HepG2 (cell line): ENCODE data around the gene DNASE1. TPM values are rescaled to one million over a fixed set of nuclear protein-coding genes. Genes with fewer than 3 reads are reported as not detected.

Experiments
- BRCA1 ChIP-seq: sonication (generic); formaldehyde crosslinking; IDR thresholded peaks from 2 replicates; pipeline ENCODE4 v1.4.0; 2020; ENCODE audit warnings: missing genetic modification reagents
- FOXO4 ChIP-seq: sonication (generic); formaldehyde crosslinking; conservative IDR thresholded peaks from 2 replicates; pipeline ENCODE4 v1.8.1; 2023; ENCODE audit warnings: missing genetic modification reagents
- KDM2A ChIP-seq: sonication (generic); formaldehyde crosslinking; IDR thresholded peaks from 2 replicates; pipeline ENCODE4 v1.4.0; 2020; ENCODE audit warnings: low read depth, missing genetic modification reagents, borderline replicate concordance
- NFYB ChIP-seq: sonication (generic); formaldehyde crosslinking; IDR thresholded peaks from 2 replicates; pipeline ENCODE4 v1.4.0; 2020; ENCODE audit warnings: missing genetic modification reagents
- REL ChIP-seq: sonication (generic); formaldehyde crosslinking; conservative IDR thresholded peaks from 2 replicates; pipeline ENCODE4 v1.8.0; 2022; ENCODE audit warnings: mild to moderate bottlenecking, missing genetic modification reagents, moderate library complexity
- RXRB ChIP-seq: IDR thresholded peaks from 2 replicates; pipeline ENCODE4 v1.6.1; 2016; ENCODE audit warnings: borderline replicate concordance, missing genetic modification reagents, missing compliant biosample characterization
- SMAD1 ChIP-seq: sonication (generic); formaldehyde crosslinking; IDR thresholded peaks from 2 replicates; pipeline ENCODE4 v1.4.0; 2020; ENCODE audit warnings: missing genetic modification reagents, low read depth, mild to moderate bottlenecking, borderline replicate concordance
- ZMAT3 ChIP-seq: sonication (generic); formaldehyde crosslinking; conservative IDR thresholded peaks from 2 replicates; pipeline ENCODE4 v1.7.0; 2021; ENCODE audit warnings: missing genetic modification reagents
- ZNF263 ChIP-seq: sonication (generic); formaldehyde crosslinking; IDR thresholded peaks from 2 replicates; pipeline ENCODE4 v1.4.0; 2020; ENCODE audit warnings: missing genetic modification reagents
- ZNF496 ChIP-seq: sonication (generic); formaldehyde crosslinking; IDR thresholded peaks from 2 replicates; pipeline ENCODE4 v1.8.1; 2023; ENCODE audit warnings: mild to moderate bottlenecking, moderate library complexity, missing genetic modification reagents; ENCODE audit not compliant: insufficient replicate concordance
- ZNF512 ChIP-seq: sonication (generic); formaldehyde crosslinking; IDR thresholded peaks from 2 replicates; pipeline ENCODE4 v1.4.0; 2020; ENCODE audit warnings: mild to moderate bottlenecking, missing genetic modification reagents
- ZNF597 ChIP-seq: sonication (generic); formaldehyde crosslinking; IDR thresholded peaks from 2 replicates; pipeline ENCODE4 v1.5.0; 2020; ENCODE audit warnings: missing genetic modification reagents
- ZNF75D ChIP-seq: sonication (generic); formaldehyde crosslinking; IDR thresholded peaks from 2 replicates; pipeline ENCODE4 v1.8.1; 2023; ENCODE audit warnings: missing genetic modification reagents, mild to moderate bottlenecking, borderline replicate concordance
- polyA plus RNA-seq, 8 experiments: library from polyadenylated mRNA; depleted of rRNA in 3 of 8; stranded (reverse) in 7 of 8; unstranded in 1 of 8; fragments of >200 nt; fragmentation: Illumina TruSeq in 4 of 8; extraction: Trizol in 4 of 8; gene quantifications; 2 replicates each; pipeline versions ENCODE4 v1.2.1 to v1.2.3, GENCODE V29; 2011 to 2016; ENCODE audit warnings: low read depth in 4 of 8, missing spikeins in 1 of 8, mixed read lengths in 1 of 8; ENCODE audit not compliant: insufficient read depth in 1 of 8
- total RNA-seq, 5 experiments: library from RNA; depleted of rRNA; stranded (reverse); fragments of >200 nt; fragmentation: Illumina TruSeq; extraction: Trizol; gene quantifications; 2 replicates each; pipeline ENCODE4 v1.2.3, GENCODE V29; 2016; ENCODE audit warnings: low read depth in 1 of 5
- TF ChIP-seq, protein P1 (sequence below): sonication (generic); formaldehyde crosslinking; IDR thresholded peaks from 2 replicates; pipeline ENCODE4 v1.4.0; 2020; ENCODE audit warnings: missing genetic modification reagents, mild to moderate bottlenecking, borderline replicate concordance
- TF ChIP-seq, protein P2 (sequence below): sonication (generic); formaldehyde crosslinking; IDR thresholded peaks from 2 replicates; pipeline ENCODE4 v1.5.0; 2020; ENCODE audit warnings: mild to moderate bottlenecking, low read depth, missing genetic modification reagents, borderline replicate concordance
- TF ChIP-seq, protein P3 (sequence below): sonication (generic); formaldehyde crosslinking; conservative IDR thresholded peaks from 2 replicates; pipeline ENCODE4 v1.4.0; 2020; ENCODE audit warnings: mild to moderate bottlenecking, missing genetic modification reagents, moderate library complexity

Gene DNASE1
- total and polyA plus RNA-seq, 2 of the 13 experiments (the other 11 are each of a cell fraction or from before 2014, with no cell fraction given): 7.1 to 11.1 TPM

- TF ChIP-seq FOXO4 (CRISPR knock-in tag) (no peak), SMAD1 (CRISPR knock-in tag) (no peak), ZNF597 (CRISPR knock-in tag) (no peak), BRCA1 (CRISPR knock-in tag) (no peak), ZNF512 (CRISPR knock-in tag) (no peak), ZNF263 (no peak), ZNF496 (CRISPR knock-in tag) (no peak), ZNF75D (no peak), KDM2A (CRISPR knock-in tag) (no peak), NFYB (CRISPR knock-in tag) (no peak), ZMAT3 (no peak), RXRB (CRISPR knock-in tag) (peak; percentile 29; the same call in 1 of the 2 replicates), REL (CRISPR knock-in tag) (no peak)
- TF ChIP-seq, protein P1, sequence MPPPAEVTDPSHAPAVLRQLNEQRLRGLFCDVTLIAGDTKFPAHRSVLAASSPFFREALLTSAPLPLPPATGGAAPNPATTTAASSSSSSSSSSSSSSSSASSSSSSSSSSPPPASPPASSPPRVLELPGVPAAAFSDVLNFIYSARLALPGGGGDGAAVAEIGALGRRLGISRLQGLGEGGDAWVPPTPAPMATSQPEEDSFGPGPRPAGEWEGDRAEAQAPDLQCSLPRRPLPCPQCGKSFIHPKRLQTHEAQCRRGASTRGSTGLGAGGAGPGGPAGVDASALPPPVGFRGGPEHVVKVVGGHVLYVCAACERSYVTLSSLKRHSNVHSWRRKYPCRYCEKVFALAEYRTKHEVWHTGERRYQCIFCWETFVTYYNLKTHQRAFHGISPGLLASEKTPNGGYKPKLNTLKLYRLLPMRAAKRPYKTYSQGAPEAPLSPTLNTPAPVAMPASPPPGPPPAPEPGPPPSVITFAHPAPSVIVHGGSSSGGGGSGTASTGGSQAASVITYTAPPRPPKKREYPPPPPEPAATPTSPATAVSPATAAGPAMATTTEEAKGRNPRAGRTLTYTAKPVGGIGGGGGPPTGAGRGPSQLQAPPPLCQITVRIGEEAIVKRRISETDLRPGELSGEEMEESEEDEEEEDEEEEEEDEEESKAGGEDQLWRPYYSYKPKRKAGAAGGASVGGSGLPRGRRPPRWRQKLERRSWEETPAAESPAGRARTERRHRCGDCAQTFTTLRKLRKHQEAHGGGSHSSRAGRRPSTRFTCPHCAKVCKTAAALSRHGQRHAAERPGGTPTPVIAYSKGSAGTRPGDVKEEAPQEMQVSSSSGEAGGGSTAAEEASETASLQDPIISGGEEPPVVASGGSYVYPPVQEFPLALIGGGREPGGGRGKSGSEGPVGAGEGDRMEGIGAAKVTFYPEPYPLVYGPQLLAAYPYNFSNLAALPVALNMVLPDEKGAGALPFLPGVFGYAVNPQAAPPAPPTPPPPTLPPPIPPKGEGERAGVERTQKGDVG (CRISPR knock-in tag): no peak
- TF ChIP-seq, protein P2, sequence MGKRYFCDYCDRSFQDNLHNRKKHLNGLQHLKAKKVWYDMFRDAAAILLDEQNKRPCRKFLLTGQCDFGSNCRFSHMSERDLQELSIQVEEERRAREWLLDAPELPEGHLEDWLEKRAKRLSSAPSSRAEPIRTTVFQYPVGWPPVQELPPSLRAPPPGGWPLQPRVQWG (CRISPR knock-in tag): no peak
- TF ChIP-seq, protein P3, sequence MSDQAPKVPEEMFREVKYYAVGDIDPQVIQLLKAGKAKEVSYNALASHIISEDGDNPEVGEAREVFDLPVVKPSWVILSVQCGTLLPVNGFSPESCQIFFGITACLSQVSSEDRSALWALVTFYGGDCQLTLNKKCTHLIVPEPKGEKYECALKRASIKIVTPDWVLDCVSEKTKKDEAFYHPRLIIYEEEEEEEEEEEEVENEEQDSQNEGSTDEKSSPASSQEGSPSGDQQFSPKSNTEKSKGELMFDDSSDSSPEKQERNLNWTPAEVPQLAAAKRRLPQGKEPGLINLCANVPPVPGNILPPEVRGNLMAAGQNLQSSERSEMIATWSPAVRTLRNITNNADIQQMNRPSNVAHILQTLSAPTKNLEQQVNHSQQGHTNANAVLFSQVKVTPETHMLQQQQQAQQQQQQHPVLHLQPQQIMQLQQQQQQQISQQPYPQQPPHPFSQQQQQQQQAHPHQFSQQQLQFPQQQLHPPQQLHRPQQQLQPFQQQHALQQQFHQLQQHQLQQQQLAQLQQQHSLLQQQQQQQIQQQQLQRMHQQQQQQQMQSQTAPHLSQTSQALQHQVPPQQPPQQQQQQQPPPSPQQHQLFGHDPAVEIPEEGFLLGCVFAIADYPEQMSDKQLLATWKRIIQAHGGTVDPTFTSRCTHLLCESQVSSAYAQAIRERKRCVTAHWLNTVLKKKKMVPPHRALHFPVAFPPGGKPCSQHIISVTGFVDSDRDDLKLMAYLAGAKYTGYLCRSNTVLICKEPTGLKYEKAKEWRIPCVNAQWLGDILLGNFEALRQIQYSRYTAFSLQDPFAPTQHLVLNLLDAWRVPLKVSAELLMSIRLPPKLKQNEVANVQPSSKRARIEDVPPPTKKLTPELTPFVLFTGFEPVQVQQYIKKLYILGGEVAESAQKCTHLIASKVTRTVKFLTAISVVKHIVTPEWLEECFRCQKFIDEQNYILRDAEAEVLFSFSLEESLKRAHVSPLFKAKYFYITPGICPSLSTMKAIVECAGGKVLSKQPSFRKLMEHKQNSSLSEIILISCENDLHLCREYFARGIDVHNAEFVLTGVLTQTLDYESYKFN: peak; percentile 70
Observed at GRCh38 chr16:3609895-3610697, 44.4 kb upstream of the DNASE1 start (continued).
